Naive thymus-derived CD4-positive, alpha-beta T cell (primary cell): Measurements from ENCODE around the gene EIF3K. TPM values are rescaled to one million over a fixed set of nuclear protein-coding genes. Genes with fewer than 3 reads are reported as not detected.
A peak's percentile ranks its signal among the peaks of the same experiment; 100 is the strongest.

ENCODE experiments used
- ATAC-seq: fragments of 150-1000 bp; cut with Tn5 transposase; 2 replicates; pipeline ENCODE4 v1.10.0; 2021; ENCODE audit warnings: mild to moderate bottlenecking, moderate library complexity
- CTCF ChIA-PET: fragments of 350-600 bp; sonication (Branson Sonifier 250); formaldehyde crosslinking; loops from one replicate; lab custom pipeline; 2021; ENCODE audit warnings: antibody characterized with exemption; lab: Charles Lee
- POLR2A ChIA-PET: fragments of 350-600 bp; sonication (Branson Sonifier 250); formaldehyde crosslinking; loops from one replicate; lab custom pipeline; 2021; ENCODE audit warnings: antibody characterized with exemption, inconsistent platforms; lab: Charles Lee
- DNase-seq, 9 donors: peaks; one replicate each; pipeline versions ENCODE4 v3.0.0 to v3.0.0-alpha.2; 2020 to 2022; ENCODE audit warnings: mixed read lengths in 1 of 9
- H3K27ac ChIP-seq: one replicate; pipeline ENCODE4 v1.7.0; 2013; ENCODE audit warnings: mild to moderate bottlenecking, low read depth, low read length, moderate library complexity
- H3K27me3 ChIP-seq, 2 donors: one replicate each; pipeline ENCODE4 v1.7.0; 2013; ENCODE audit warnings: low read length in 2 of 2, mild to moderate bottlenecking in 2 of 2, moderate library complexity in 2 of 2; ENCODE audit not compliant: control insufficient read depth in 2 of 2, insufficient read depth in 2 of 2
- H3K36me3 ChIP-seq, 3 experiments: 1 replicate in 2 of 3; 2 replicates in 1 of 3; pipeline ENCODE4 v1.7.0; 2013; ENCODE audit warnings: low read length in 3 of 3, mild to moderate bottlenecking in 3 of 3, moderate library complexity in 1 of 3; ENCODE audit not compliant: insufficient read depth in 3 of 3, control insufficient read depth in 2 of 3
- H3K4me1 ChIP-seq, 2 donors: one replicate each; pipeline ENCODE4 v1.7.0; 2013; ENCODE audit warnings: low read length in 2 of 2, mild to moderate bottlenecking in 2 of 2, moderate library complexity in 1 of 2; ENCODE audit not compliant: control insufficient read depth in 2 of 2, insufficient read depth in 2 of 2
- H3K4me3 ChIP-seq: 2 replicates; pipeline ENCODE4 v1.7.0; 2013; ENCODE audit warnings: mild to moderate bottlenecking, low read length
- H3K9me3 ChIP-seq, 3 experiments: 1 replicate in 2 of 3; 2 replicates in 1 of 3; pipeline ENCODE4 v1.7.0; 2013; ENCODE audit warnings: low read length in 3 of 3; ENCODE audit not compliant: control insufficient read depth in 2 of 3
- H3K27ac Mint-ChIP-seq, 9 donors: one replicate each; pipeline ENCODE4 v1.8.0; 2020 to 2022; ENCODE audit warnings: mixed read lengths in 9 of 9, mild to moderate bottlenecking in 8 of 9, moderate library complexity in 5 of 9, inconsistent platforms in 2 of 9
- H3K27me3 Mint-ChIP-seq, 5 donors: one replicate each; pipeline ENCODE4 v1.8.0; 2021 to 2022; ENCODE audit warnings: mixed read lengths in 5 of 5, mild to moderate bottlenecking in 1 of 5
- H3K36me3 Mint-ChIP-seq, 5 donors: one replicate each; pipeline ENCODE4 v1.8.0; 2020 to 2022; ENCODE audit warnings: mixed read lengths in 5 of 5, mild to moderate bottlenecking in 3 of 5, inconsistent platforms in 1 of 5
- H3K4me1 Mint-ChIP-seq, 7 donors: one replicate each; pipeline ENCODE4 v1.8.0; 2020 to 2022; ENCODE audit warnings: mixed read lengths in 7 of 7, mild to moderate bottlenecking in 3 of 7, inconsistent platforms in 1 of 7
- H3K4me3 Mint-ChIP-seq, 10 donors: one replicate each; pipeline ENCODE4 v1.8.0; 2020 to 2022; ENCODE audit warnings: mild to moderate bottlenecking in 10 of 10, mixed read lengths in 10 of 10, moderate library complexity in 6 of 10, inconsistent platforms in 2 of 10
- H3K9me3 Mint-ChIP-seq, 11 donors: one replicate each; pipeline ENCODE4 v1.8.0; 2020 to 2022; ENCODE audit warnings: mixed read lengths in 11 of 11, mild to moderate bottlenecking in 4 of 11, inconsistent platforms in 1 of 11, moderate library complexity in 1 of 11
- intact Hi-C, 2 donors: fragments of 100-400 bp; cut with micrococcal nuclease; formaldehyde crosslinking; loops; one replicate each; pipeline ENCODE4 v1.15.1; 2023
- polyA plus RNA-seq, 2 donors: library from polyadenylated mRNA; unstranded; fragments of 300-500 nt; fragmentation: Illumina TruSeq; gene quantifications; one replicate each; pipeline ENCODE4 v1.2.3, GENCODE V29; 2021
- total RNA-seq, 6 experiments: library from RNA in 5 of 6; stranded (reverse) in 5 of 6; gene quantifications; 1 replicate in 5 of 6; 2 replicates in 1 of 6; pipeline ENCODE4 v1.2.3 and lab custom pipeline; 2021 to 2026

The EIF3K gene
- total and polyA plus RNA-seq, 7 experiments from 2014 or later: 294 to 437 (median 367) TPM

- no peak overlapping the region for H3K4me3 ChIP-seq
These were observed 15.9 kb downstream of the EIF3K start for GRCh38 chr19:38634757-38635482.

GRCh38 chr19:38635483-38636399 lies 16.8 kb downstream of the EIF3K start:
- H3K4me1 Mint-ChIP-seq: peaks cover 14 to 45% (median 35%) of the 10 kb centered on the region in 7 donors
- H3K27ac Mint-ChIP-seq: peak overlapping the region in 1 of 9 donors; percentile 86
- peaks cover 0 to 26% (median 16%) of the 10 kb centered on the region in 5 donors for H3K36me3 Mint-ChIP-seq
- ChIA-PET POLR2A (interaction anchor here (1.0 to 3.2 kb wide), 4 partner anchors 16 to 233 kb away, joined by 3 to 17 read pairs (median 10); partner anchors contain the start of genes EIF3K, FAM98C and MAP4K1), CTCF (interaction anchor here (0.6 to 2.8 kb wide), 14 partner anchors 11 to 248 kb away, joined by 3 to 25 read pairs (median 4); partner anchors contain the start of genes ACTN4, EIF3K, FAM98C and GGN)
- no peak overlapping the region for H3K4me3 Mint-ChIP-seq
- Histone ChIP-seq H3K9me3 (no peaks in the 10 kb centered on the region), H3K4me1 (peaks cover 23 to 24% of the 10 kb centered on the region in 2 donors), H3K4me3 (no peak overlapping the region), H3K27ac (peak overlapping the region; percentile 47), H3K36me3 (peaks cover 4 to 31% (median 5%) of the 10 kb centered on the region in 3 experiments), H3K27me3 (no peaks in the 10 kb centered on the region)
- H3K27me3 Mint-ChIP-seq: no peaks in the 10 kb centered on the region
- DNase-seq (no peak), ATAC-seq (no peak)
- no peaks in the 10 kb centered on the region for H3K9me3 Mint-ChIP-seq
- intact Hi-C loops: loop anchor here (1.0 to 10.0 kb wide), 9 partner anchors 17 to 731 kb away; partner anchors contain the start of genes ECH1 (in 1 of the 2), EIF3K (in 1 of the 2), FAM98C (in 1 of the 2) and SIPA1L3 (in 1 of the 2)

More at GRCh38 chr19:38634757-38635482, 15.9 kb downstream of the EIF3K start:
- ATAC-seq (peak; percentile 64), DNase-seq (peak; percentile 42 to 79 (median 58))
- peaks cover 23 to 24% of the 10 kb centered on the region in 2 donors for H3K4me1 ChIP-seq
- intact Hi-C loops: loop anchor here (1.0 to 10.0 kb wide), 7 partner anchors 16 to 730 kb away; partner anchors contain the start of genes EIF3K (in 1 of the 2), FAM98C (in 1 of the 2), SIPA1L3 (in 1 of the 2) and WDR87 (in 1 of the 2)
- POLR2A ChIA-PET: interaction anchor here (0.7 to 3.2 kb wide), 7 partner anchors 12 to 324 kb away, joined by 3 to 17 read pairs (median 4); partner anchors contain the start of genes EIF3K, FAM98C and MAP4K1
- Mint-ChIP-seq H3K4me1 (peaks cover 14 to 40% (median 35%) of the 10 kb centered on the region in 7 donors), H3K9me3 (no peaks in the 10 kb centered on the region), H3K27ac (peak overlapping the region; percentile 2 to 81 (median 69)), H3K36me3 (peaks cover 0 to 26% (median 16%) of the 10 kb centered on the region in 5 donors), H3K27me3 (no peaks in the 10 kb centered on the region), H3K4me3 (peak overlapping the region in 9 of 10 donors; percentile 21 to 65 (median 47))
- H3K27ac ChIP-seq: no peak overlapping the region
- CTCF ChIA-PET: interaction anchor here (0.6 to 2.8 kb wide), 20 partner anchors 12 to 476 kb away, joined by 3 to 25 read pairs (median 4); partner anchors contain the start of genes ACTN4, EIF3K, FAM98C and GGN
- no peaks in the 10 kb centered on the region for H3K9me3 ChIP-seq
- no peaks in the 10 kb centered on the region for H3K27me3 ChIP-seq
- peaks cover 4 to 36% (median 5%) of the 10 kb centered on the region in 3 experiments for H3K36me3 ChIP-seq

- no peaks in the 10 kb centered on the region for H3K9me3 Mint-ChIP-seq
- H3K27me3 Mint-ChIP-seq: no peaks in the 10 kb centered on the region
- intact Hi-C loops: loop anchor here (5.0 to 10.0 kb wide), 3 partner anchors 81 to 734 kb away; partner anchors contain the start of genes SIPA1L3 (in 1 of the 2) and WDR87 (in 1 of the 2)
- CTCF ChIA-PET: interaction anchor here (0.6 to 2.6 kb wide), 4 partner anchors 9 to 269 kb away, joined by 3 to 17 read pairs (median 4); partner anchors contain the start of genes ACTN4 and FAM98C
- DNase-seq: no peak
- no peak overlapping the region for H3K4me3 ChIP-seq
- H3K4me1 ChIP-seq: peaks cover 23 to 24% of the 10 kb centered on the region in 2 donors
- POLR2A ChIA-PET: no interaction called here
- H3K36me3 ChIP-seq: peaks cover 4 to 20% (median 5%) of the 10 kb centered on the region in 3 experiments
- H3K27ac Mint-ChIP-seq: no peak overlapping the region
- ATAC-seq: no peak
- no peaks in the 10 kb centered on the region for H3K9me3 ChIP-seq
- peaks cover 14 to 49% (median 32%) of the 10 kb centered on the region in 7 donors for H3K4me1 Mint-ChIP-seq
- no peaks in the 10 kb centered on the region for H3K27me3 ChIP-seq
- H3K36me3 Mint-ChIP-seq: peaks cover 0 to 10% (median 9%) of the 10 kb centered on the region in 5 donors
- no peak overlapping the region for H3K4me3 Mint-ChIP-seq
- H3K27ac ChIP-seq: no peak overlapping the region
These were observed 19.5 kb downstream of the EIF3K start for GRCh38 chr19:38638461-38638860.

- peaks cover 4 to 19% (median 5%) of the 10 kb centered on the region in 3 experiments for H3K36me3 ChIP-seq
- no peaks in the 10 kb centered on the region for H3K9me3 ChIP-seq
- ATAC-seq: no peak
- H3K4me3 ChIP-seq: no peak overlapping the region
- H3K4me1 ChIP-seq: peaks cover 21% of the 10 kb centered on the region in 2 donors
- peaks cover 10 to 46% (median 28%) of the 10 kb centered on the region in 7 donors for H3K4me1 Mint-ChIP-seq
- H3K27ac Mint-ChIP-seq: no peak overlapping the region
- CTCF ChIA-PET: interaction anchor here (1.4 kb wide), 1 partner anchor 95 kb away, joined by 4 read pairs; no protein-coding TSS in a partner anchor
- intact Hi-C loops: loop anchor here (5.0 to 10.0 kb wide), 3 partner anchors 82 to 735 kb away; partner anchors contain the start of genes SIPA1L3 (in 1 of the 2) and WDR87 (in 1 of the 2)
- H3K27ac ChIP-seq: no peak overlapping the region
- POLR2A ChIA-PET: interaction anchor here (1.1 kb wide), 1 partner anchor 21 kb away, joined by 6 read pairs; the partner anchor contains the start of genes EIF3K and MAP4K1
- no peak for DNase-seq
- peaks cover 0 to 7% (median 6%) of the 10 kb centered on the region in 5 donors for H3K36me3 Mint-ChIP-seq
- no peaks in the 10 kb centered on the region for H3K27me3 Mint-ChIP-seq
- no peaks in the 10 kb centered on the region for H3K27me3 ChIP-seq
- H3K4me3 Mint-ChIP-seq: no peak overlapping the region
- no peaks in the 10 kb centered on the region for H3K9me3 Mint-ChIP-seq
These were observed 20.7 kb downstream of the EIF3K start for GRCh38 chr19:38639679-38640078.

- H3K36me3 ChIP-seq: peaks cover 3 to 13% (median 4%) of the 10 kb centered on the region in 3 experiments
- no peak for DNase-seq
- intact Hi-C loops: no loop called here
- no peak overlapping the region for H3K27ac ChIP-seq
- Mint-ChIP-seq H3K36me3 (peaks cover 0 to 5% (median 4%) of the 10 kb centered on the region in 5 donors), H3K4me1 (peaks cover 7 to 46% (median 23%) of the 10 kb centered on the region in 7 donors), H3K27me3 (no peaks in the 10 kb centered on the region), H3K4me3 (no peak overlapping the region), H3K9me3 (no peaks in the 10 kb centered on the region), H3K27ac (peak overlapping the region in 1 of 9 donors; percentile 38)
- no peak overlapping the region for H3K4me3 ChIP-seq
- CTCF ChIA-PET: no interaction called here
- no peaks in the 10 kb centered on the region for H3K9me3 ChIP-seq
- no peaks in the 10 kb centered on the region for H3K27me3 ChIP-seq
- H3K4me1 ChIP-seq: peaks cover 14 to 18% of the 10 kb centered on the region in 2 donors
- POLR2A ChIA-PET: no interaction called here
- ATAC-seq: no peak
These were observed 21.4 kb downstream of the EIF3K start for GRCh38 chr19:38640368-38640767.
